HG02798 (cell line): Measurements from ENCODE around the gene CYP4F8.
"Not testable (repeated sequence)": the region's sequence is repeated elsewhere in the genome, so short reads cannot be mapped to it uniquely, and the experiment has no call there.

Experiments used
- ATAC-seq: cut with Tn5 transposase; IDR thresholded peaks from one replicate; pipeline ENCODE4 v1.9.1; 2021; ENCODE audit warnings: mild to moderate bottlenecking; ENCODE audit not compliant: unreplicated experiment, poor library complexity

Gene CYP4F8

GRCh38 chr19:15614507-15615379 lies at the start of gene CYP4F8:
Gene CYP4F8 (plus strand): TSS chr19:15615218. CDS start chr19:15615617, 399 bp downstream.
- ATAC-seq, result no peak

- ATAC-seq, result no peak
Observed at GRCh38 chr19:15570420-15570819, 44.6 kb upstream of the CYP4F8 start.

- ATAC-seq, result no peak
Observed at GRCh38 chr19:15575406-15575805, 39.6 kb upstream of the CYP4F8 start.

GRCh38 chr19:15576526-15577156 lies 38.4 kb upstream of the CYP4F8 start:
- no peak for ATAC-seq

GRCh38 chr19:15577184-15577771 lies 37.7 kb upstream of the CYP4F8 start:
- no peak for ATAC-seq

- no peak for ATAC-seq
Observed at GRCh38 chr19:15583346-15583745, 31.7 kb upstream of the CYP4F8 start.

GRCh38 chr19:15584095-15584494 lies 30.9 kb upstream of the CYP4F8 start:
- ATAC-seq, result no peak

- ATAC-seq, result no peak
Observed at GRCh38 chr19:15584541-15585115, 30.4 kb upstream of the CYP4F8 start.

- no peak for ATAC-seq
Observed at GRCh38 chr19:15587663-15588062, 27.4 kb upstream of the CYP4F8 start.

GRCh38 chr19:15588265-15588664 lies 26.8 kb upstream of the CYP4F8 start:
- ATAC-seq, result no peak

GRCh38 chr19:15589760-15590451 lies 25.1 kb upstream of the CYP4F8 start:
- ATAC-seq, result no peak

GRCh38 chr19:15591796-15592195 lies 23.2 kb upstream of the CYP4F8 start:
- no peak for ATAC-seq

- not testable (repeated sequence) for ATAC-seq
Observed at GRCh38 chr19:15592506-15592905, 22.5 kb upstream of the CYP4F8 start.

- ATAC-seq, result not testable (repeated sequence)
Observed at GRCh38 chr19:15593766-15594165, 21.3 kb upstream of the CYP4F8 start.

GRCh38 chr19:15595069-15595468 lies 19.9 kb upstream of the CYP4F8 start:
- ATAC-seq, result no peak

- not testable (repeated sequence) for ATAC-seq
Observed at GRCh38 chr19:15607978-15608925, 6.8 kb upstream of the CYP4F8 start.

- no peak for ATAC-seq
Observed at GRCh38 chr19:15609261-15609660, 5.8 kb upstream of the CYP4F8 start.

GRCh38 chr19:15612342-15612741 lies 2.7 kb upstream of the CYP4F8 start:
- ATAC-seq, result no peak

- ATAC-seq, result no peak
Observed at GRCh38 chr19:15613338-15613737, 1.7 kb upstream of the CYP4F8 start.
